Kidney (tissue), 14 donors: ENCODE results near the gene HTR3B. TPM values are rescaled to one million over a fixed set of nuclear protein-coding genes. Genes with fewer than 3 reads are reported as not detected.
"Not testable (repeated sequence)": the region's sequence is repeated elsewhere in the genome, so short reads cannot be mapped to it uniquely, and the experiment has no call there.

Experiments used
- DNase-seq, 5 donors: peaks; one replicate each; pipeline ENCODE4 v3.0.0-alpha.2; 2013 to 2020
- FAIRE-seq: peaks from 2 replicates; lab custom pipeline; 2012; peaks lifted over from hg19 to GRCh38; lab: Jason Lieb, UNC
- H3K27ac ChIP-seq, 2 donors: one replicate each; pipeline ENCODE4 v1.7.0; 2013; ENCODE audit warnings: low read depth in 2 of 2, low read length in 2 of 2, inconsistent platforms in 1 of 2
- H3K27me3 ChIP-seq: one replicate; pipeline ENCODE4 v1.7.1; 2013; ENCODE audit warnings: low read length, inconsistent platforms; ENCODE audit not compliant: control insufficient read depth, insufficient read depth
- H3K36me3 ChIP-seq, 3 donors: one replicate each; pipeline versions ENCODE4 v1.7.0 to v1.7.1; 2013; ENCODE audit warnings: low read length in 3 of 3, control low read depth in 1 of 3, inconsistent platforms in 1 of 3; ENCODE audit not compliant: insufficient read depth in 3 of 3, control insufficient read depth in 2 of 3
- H3K4me1 ChIP-seq, 3 donors: one replicate each; pipeline versions ENCODE4 v1.7.0 to v1.7.1; 2013; ENCODE audit warnings: low read length in 3 of 3, inconsistent platforms in 1 of 3, low read depth in 1 of 3; ENCODE audit not compliant: control insufficient read depth in 2 of 3, insufficient read depth in 2 of 3
- H3K4me3 ChIP-seq, 3 donors: one replicate each; pipeline versions ENCODE4 v1.7.0 to v1.8.1; 2013; ENCODE audit warnings: low read length in 3 of 3, control low read depth in 1 of 3, inconsistent platforms in 1 of 3
- H3K9ac ChIP-seq, 3 donors: one replicate each; pipeline versions ENCODE4 v1.7.0 to v1.7.1; 2013; ENCODE audit warnings: low read length in 3 of 3, control low read depth in 1 of 3, inconsistent platforms in 1 of 3
- H3K9me3 ChIP-seq, 3 donors: one replicate each; pipeline versions ENCODE4 v1.7.0 to v1.7.1; 2013; ENCODE audit warnings: low read length in 3 of 3, control low read depth in 1 of 3, inconsistent platforms in 1 of 3; ENCODE audit not compliant: control insufficient read depth in 2 of 3, insufficient read depth in 1 of 3
- CTCF ChIP-seq: IDR thresholded peaks from 3 replicates; pipeline ENCODE4 v1.5.1; 2012; ENCODE audit warnings: mild to moderate bottlenecking, moderate library complexity, borderline replicate concordance; ENCODE audit not compliant: insufficient read depth; ENCODE audit errors: extremely low read depth
- intact Hi-C: fragments of 100-400 bp; cut with DNase I; formaldehyde crosslinking; loops from one replicate; pipeline ENCODE4 v1.11.1; 2022
- polyA plus RNA-seq: library from polyadenylated mRNA; stranded (reverse); fragments of 350-450 nt; fragmentation: Illumina TruSeq; extraction: RNeasy Lipid Tissue Mini Kit (QIAGEN cat#74804); gene quantifications from one replicate; pipeline ENCODE4 v1.2.3, GENCODE V29; 2014; ENCODE audit warnings: low read depth, low replicate concordance; ENCODE audit not compliant: insufficient read depth
- total RNA-seq: library from RNA; stranded (reverse); fragmentation: NEBNext Ultra II Directional; extraction: Animal tissue kit (Norgen Biotek cat#: 25700); gene quantifications from one replicate; pipeline ENCODE4 v1.2.1, GENCODE V29; 2021
- donor health status: control.
- donor health status: control.
- donor health status: control.
- donor health status: control.
- donor health status: control.
- donor health status: DM: yes; HTN: yes; CAD: no.
- donor health status: Normal renal cell carcinoma (clear cell type).

Gene HTR3B
- total and polyA plus RNA-seq, 2 donors from 2014 or later, result 0.16 TPM; not detected in 1

GRCh38 chr11:113876074-113876797 is 28.4 kb upstream of the HTR3B start:
- Histone ChIP-seq H3K27me3 (no peaks in the 10 kb centered on the region), H3K4me1 (peaks cover 2 to 3% (median 3%) of the 10 kb centered on the region in 3 donors), H3K9ac (peak overlapping the region; percentile 14 to 65 (median 38)), H3K36me3 (no peaks in the 10 kb centered on the region), H3K27ac (peak overlapping the region; percentile 84 to 89), H3K4me3 (peak overlapping the region; percentile 68 to 73 (median 70)), H3K9me3 (no peaks in the 10 kb centered on the region)
- DNase-seq (peak in 3 of 5 donors; percentile 26 to 76 (median 67)), FAIRE-seq (no peak)
- intact Hi-C loops, result no loop called here
- no peak for TF ChIP-seq CTCF

- Histone ChIP-seq H3K27ac (no peak overlapping the region), H3K4me3 (no peak overlapping the region), H3K9ac (no peak overlapping the region), H3K9me3 (no peaks in the 10 kb centered on the region), H3K27me3 (no peaks in the 10 kb centered on the region), H3K4me1 (peaks cover 2 to 3% (median 3%) of the 10 kb centered on the region in 3 donors), H3K36me3 (no peaks in the 10 kb centered on the region)
- no peak for FAIRE-seq
- TF ChIP-seq CTCF, result no peak
- no peak for DNase-seq
- intact Hi-C loops, result no loop called here
Measured at GRCh38 chr11:113876798-113877669, 27.6 kb upstream of the HTR3B start.

- FAIRE-seq (no peak), DNase-seq (no peak)
- Histone ChIP-seq H3K9ac (no peak overlapping the region), H3K9me3 (no peaks in the 10 kb centered on the region), H3K27me3 (no peaks in the 10 kb centered on the region), H3K27ac (no peak overlapping the region), H3K4me1 (peaks cover 0 to 3% (median 3%) of the 10 kb centered on the region in 3 donors), H3K4me3 (no peak overlapping the region), H3K36me3 (no peaks in the 10 kb centered on the region)
- intact Hi-C loops, result no loop called here
- no peak for TF ChIP-seq CTCF
Measured at GRCh38 chr11:113877670-113878055, 26.9 kb upstream of the HTR3B start.

- intact Hi-C loops, DNase-seq, H3K27ac ChIP-seq, H3K9me3 ChIP-seq, H3K4me1 ChIP-seq, H3K4me3 ChIP-seq, H3K27me3 ChIP-seq, H3K9ac ChIP-seq, FAIRE-seq, H3K36me3 ChIP-seq: not testable (repeated sequence)
Measured at GRCh38 chr11:113879446-113879845, 25.1 kb upstream of the HTR3B start.
